ENCODE data around the gene UBAP1.

- no peak for TF ChIP-seq POLR2AphosphoS5 (IDR thresholded peaks at IDR 0.05; ENCODE audit: low read depth, low read length)
- TF ChIP-seq POLR2A (IDR thresholded peaks at IDR 0.05; ENCODE audit: low read depth, low read length): no peak
Measured at GRCh38 chr9:34195143-34195542, 16.3 kb downstream of the UBAP1 start.
